HepG2 (cell line): ENCODE data around the gene ZFAND4. TPM values are rescaled to one million over a fixed set of nuclear protein-coding genes. Genes with fewer than 3 reads are reported as not detected.
A peak's percentile ranks its signal among the peaks of the same experiment; 100 is the strongest.

Source experiments
- ATAC-seq: fragments of 200-7000 bp; cut with Tn5 transposase; 3 replicates; pipeline ENCODE4 v1.9.1; 2020; ENCODE audit warnings: mild to moderate bottlenecking, moderate library complexity
- BruUV-seq: library from RNA; stranded (reverse); fragments of 400-500 nt; replicated peaks from 2 replicates; lab custom pipeline; 2021; lab: Mats Ljungman, UMichigan
- CTCF ChIA-PET: fragments of 300-600 bp; formaldehyde crosslinking; extraction: SDS; loops from one replicate; lab custom pipeline; 2021; ENCODE audit warnings: low total read pairs, inconsistent platforms, low intra/inter-chr PET ratio; lab: Yijun Ruan, JAX
- POLR2A ChIA-PET: fragments of 350-600 bp; sonication (Branson Sonifier 250); formaldehyde crosslinking; loops from one replicate; lab custom pipeline; 2020; ENCODE audit warnings: antibody characterized with exemption, inconsistent platforms; lab: Yijun Ruan, JAX
- DNase-seq: peaks from one replicate; pipeline ENCODE4 v3.0.0-alpha.2; 2015; ENCODE audit warnings: low spot score
- FAIRE-seq: peaks from 3 replicates; lab custom pipeline; 2011; peaks lifted over from hg19 to GRCh38; lab: Jason Lieb, UNC
- H2AFZ ChIP-seq: one replicate; pipeline ENCODE4 v1.6.1; 2011; ENCODE audit warnings: low read length, inconsistent platforms
- H3K27ac ChIP-seq: fragments of 300-600 bp; 3 replicates; pipeline ENCODE4 v1.8.0; 2011; ENCODE audit warnings: mixed run types, mild to moderate bottlenecking, mixed read lengths, low read length, inconsistent platforms; ENCODE audit not compliant: insufficient read depth; ENCODE audit errors: extremely low read length
- H3K27me3 ChIP-seq, 2 experiments: fragments of 200-600 bp in 1 of 2; 2 replicates in 1 of 2; 3 replicates in 1 of 2; pipeline versions ENCODE4 v1.6.0 to v1.8.0; 2011; ENCODE audit warnings: low read length in 2 of 2, mild to moderate bottlenecking in 2 of 2, moderate library complexity in 2 of 2, inconsistent platforms in 1 of 2; ENCODE audit not compliant: insufficient read depth in 2 of 2, control insufficient read depth in 1 of 2
- H3K36me3 ChIP-seq, 2 experiments: fragments of 200-600 bp in 1 of 2; replicated peaks in 1 of 2; 2 replicates in 1 of 2; 3 replicates in 1 of 2; pipeline versions ENCODE4 v1.5.1 to v1.8.0; 2011; ENCODE audit warnings: low read length in 2 of 2, inconsistent platforms in 1 of 2; ENCODE audit not compliant: insufficient read depth in 2 of 2, control insufficient read depth in 1 of 2
- H3K4me1 ChIP-seq: 2 replicates; pipeline ENCODE4 v1.5.1; 2012; ENCODE audit warnings: low read length, inconsistent platforms; ENCODE audit not compliant: insufficient read depth
- H3K4me2 ChIP-seq: 2 replicates; pipeline ENCODE4 v1.6.0; 2011; ENCODE audit warnings: low read depth, low read length, inconsistent platforms
- H3K4me3 ChIP-seq, 3 experiments: fragments of 200-600 bp in 1 of 3; sonication (generic), shearing (Covaris generic) in 1 of 3; replicated peaks in 1 of 3; 2 replicates each; pipeline ENCODE4 v1.5.1; 2011 to 2016; ENCODE audit warnings: low read length in 3 of 3, inconsistent platforms in 2 of 3, low read depth in 2 of 3, mild to moderate bottlenecking in 2 of 3, control low read depth in 1 of 3, mixed read lengths in 1 of 3; ENCODE audit not compliant: insufficient read depth in 1 of 3
- H3K79me2 ChIP-seq: one replicate; pipeline ENCODE4 v1.6.1; 2011; ENCODE audit warnings: low read length, inconsistent platforms; ENCODE audit not compliant: insufficient read depth
- H3K9ac ChIP-seq: 2 replicates; pipeline ENCODE4 v1.6.0; 2011; ENCODE audit warnings: mild to moderate bottlenecking, low read depth, low read length, inconsistent platforms; ENCODE audit not compliant: insufficient read depth
- H3K9me3 ChIP-seq: 2 replicates; pipeline ENCODE4 v1.5.1; 2012; ENCODE audit warnings: mild to moderate bottlenecking, low read length
- H4K20me1 ChIP-seq: 2 replicates; pipeline ENCODE4 v1.6.0; 2011; ENCODE audit warnings: inconsistent platforms, mild to moderate bottlenecking, low read length, moderate library complexity; ENCODE audit not compliant: insufficient read depth
- CHD4 ChIP-seq: fragments of 200-600 bp; sonication (generic); IDR thresholded peaks from 2 replicates; pipeline ENCODE4 v1.7.0; 2017; ENCODE audit warnings: mild to moderate bottlenecking, low read length, borderline replicate concordance
- GABPA ChIP-seq, 2 experiments: IDR thresholded peaks; 2 replicates each; pipeline ENCODE4 v1.6.1; 2011 to 2016; ENCODE audit warnings: low read depth in 2 of 2, low read length in 1 of 2, missing biosample characterization in 1 of 2, missing genetic modification characterization in 1 of 2
- GPN1 ChIP-seq: sonication (generic); formaldehyde crosslinking; IDR thresholded peaks from 2 replicates; pipeline ENCODE4 v1.5.1; 2020; ENCODE audit warnings: missing genetic modification reagents, borderline replicate concordance
- HCFC1 ChIP-seq: fragments of 150-350 bp; IDR thresholded peaks from 2 replicates; pipeline ENCODE4 v1.6.1; 2014; ENCODE audit warnings: low read depth, low read length
- LCORL ChIP-seq, 2 experiments: fragments of 450-650 bp in 1 of 2; sonication (generic) in 1 of 2; formaldehyde crosslinking in 1 of 2; IDR thresholded peaks; 2 replicates each; pipeline versions ENCODE4 v1.5.0 to v1.6.1; 2017 to 2020; ENCODE audit warnings: antibody characterized with exemption in 1 of 2, missing genetic modification reagents in 1 of 2
- SPEN ChIP-seq: sonication (generic); formaldehyde crosslinking; IDR thresholded peaks from 2 replicates; pipeline ENCODE4 v1.5.1; 2020; ENCODE audit warnings: low read depth, mild to moderate bottlenecking, missing genetic modification reagents
- ZIK1 ChIP-seq: sonication (generic); formaldehyde crosslinking; IDR thresholded peaks from 2 replicates; pipeline ENCODE4 v1.5.0; 2020; ENCODE audit warnings: mild to moderate bottlenecking, low read depth, missing genetic modification reagents, borderline replicate concordance
- ZNF446 ChIP-seq: sonication (generic); formaldehyde crosslinking; IDR thresholded peaks from 2 replicates; pipeline ENCODE4 v1.5.0; 2020; ENCODE audit warnings: mild to moderate bottlenecking, missing genetic modification reagents
- ZNF562 ChIP-seq: sonication (generic); formaldehyde crosslinking; IDR thresholded peaks from 2 replicates; pipeline ENCODE4 v1.8.0; 2022; ENCODE audit warnings: missing genetic modification reagents, borderline replicate concordance
- ZNF572 ChIP-seq: sonication (generic); formaldehyde crosslinking; IDR thresholded peaks from 2 replicates; pipeline ENCODE4 v1.5.1; 2020; ENCODE audit warnings: mild to moderate bottlenecking, missing genetic modification reagents
- ZNF652 ChIP-seq: IDR thresholded peaks from 2 replicates; pipeline ENCODE4 v1.6.1; 2016; ENCODE audit warnings: low read depth, borderline replicate concordance
- ZNF879 ChIP-seq: sonication (generic); formaldehyde crosslinking; IDR thresholded peaks from 2 replicates; pipeline ENCODE4 v1.8.1; 2023; ENCODE audit warnings: missing genetic modification reagents
- WGBS: methylation state at CpG from one replicate; pipeline ENCODE4 v1.1.6; 2017; ENCODE audit warnings: low lambda C conversion rate; 5-methylcytosine and 5-hydroxymethylcytosine counted together
- in situ Hi-C: cut with HindIII; loops from 2 replicates; pipeline ENCODE4 v1.10.0; 2017; ENCODE audit warnings: low pct_unique_long_range_greater_than_20kb; ENCODE audit not compliant: extremely low pct_ligation_motif_present
- intact Hi-C: fragments of 100-400 bp; cut with micrococcal nuclease; formaldehyde crosslinking; loops from one replicate; pipeline ENCODE4 v1.10.0; 2022; ENCODE audit not compliant: unreplicated experiment
- polyA plus RNA-seq, 8 experiments: library from polyadenylated mRNA; depleted of rRNA in 3 of 8; stranded (reverse) in 7 of 8; unstranded in 1 of 8; fragments of >200 nt; fragmentation: Illumina TruSeq in 4 of 8; extraction: Trizol in 4 of 8; gene quantifications; 2 replicates each; pipeline versions ENCODE4 v1.2.1 to v1.2.3, GENCODE V29; 2011 to 2016; ENCODE audit warnings: low read depth in 4 of 8, missing spikeins in 1 of 8, mixed read lengths in 1 of 8; ENCODE audit not compliant: insufficient read depth in 1 of 8
- total RNA-seq, 5 experiments: library from RNA; depleted of rRNA; stranded (reverse); fragments of >200 nt; fragmentation: Illumina TruSeq; extraction: Trizol; gene quantifications; 2 replicates each; pipeline ENCODE4 v1.2.3, GENCODE V29; 2016; ENCODE audit warnings: low read depth in 1 of 5
- TF ChIP-seq, protein P1 (sequence below): sonication (generic); formaldehyde crosslinking; IDR thresholded peaks from 2 replicates; pipeline ENCODE4 v1.8.0; 2022; ENCODE audit warnings: mild to moderate bottlenecking, missing genetic modification reagents, borderline replicate concordance
- TF ChIP-seq, protein P2 (sequence below): sonication (generic); formaldehyde crosslinking; IDR thresholded peaks from 2 replicates; pipeline ENCODE4 v1.5.0; 2020; ENCODE audit warnings: mild to moderate bottlenecking, missing genetic modification reagents, moderate library complexity

Gene ZFAND4
- total and polyA plus RNA-seq, 2 of the 13 experiments (the other 11 are each of a cell fraction or from before 2014, with no cell fraction given): 2.9 to 9.2 TPM

DNA sequence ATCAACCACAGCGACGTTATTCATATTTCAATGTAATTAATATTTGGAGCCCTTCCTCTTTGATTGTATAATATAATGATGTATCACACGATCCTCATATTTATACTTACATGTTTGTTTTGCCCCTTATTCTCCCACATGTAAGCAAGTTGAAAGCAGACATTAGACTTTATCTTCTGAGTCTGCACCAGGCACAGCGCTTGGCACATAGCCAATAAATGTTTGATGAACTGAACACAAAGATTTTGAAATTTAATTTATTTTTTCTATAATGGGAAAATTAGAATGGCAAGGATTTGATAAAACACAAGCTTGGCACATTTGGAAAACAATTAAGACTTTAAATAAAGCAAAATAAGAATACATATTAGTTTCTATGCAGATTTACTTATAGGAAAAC is 31.6 kb downstream of the ZFAND4 start:
- Histone ChIP-seq H3K9ac (no peak overlapping the region), H3K36me3 (peaks cover 1 to 4% of the 10 kb centered on the region in 2 experiments; a peak in 1 of 5 replicates), H3K27me3 (no peaks in the 10 kb centered on the region), H3K79me2 (no peaks in the 10 kb centered on the region), H3K4me2 (no peak overlapping the region), H4K20me1 (no peaks in the 10 kb centered on the region), H3K4me1 (no peaks in the 10 kb centered on the region), H3K9me3 (no peaks in the 10 kb centered on the region), H3K4me3 (no peak overlapping the region), H3K27ac (no peak overlapping the region), H2AFZ (no peak overlapping the region)
- 93% methylated on average over 4 of the region's 4 CpGs for WGBS
- BruUV-seq: no TSS peak
- no peak for FAIRE-seq
- intact Hi-C loops (no loop called here), in situ Hi-C loops (no loop called here)
- TF ChIP-seq ZNF879 (CRISPR knock-in tag): no peak
- TF ChIP-seq ZIK1: no peak
- TF ChIP-seq, protein P1, sequence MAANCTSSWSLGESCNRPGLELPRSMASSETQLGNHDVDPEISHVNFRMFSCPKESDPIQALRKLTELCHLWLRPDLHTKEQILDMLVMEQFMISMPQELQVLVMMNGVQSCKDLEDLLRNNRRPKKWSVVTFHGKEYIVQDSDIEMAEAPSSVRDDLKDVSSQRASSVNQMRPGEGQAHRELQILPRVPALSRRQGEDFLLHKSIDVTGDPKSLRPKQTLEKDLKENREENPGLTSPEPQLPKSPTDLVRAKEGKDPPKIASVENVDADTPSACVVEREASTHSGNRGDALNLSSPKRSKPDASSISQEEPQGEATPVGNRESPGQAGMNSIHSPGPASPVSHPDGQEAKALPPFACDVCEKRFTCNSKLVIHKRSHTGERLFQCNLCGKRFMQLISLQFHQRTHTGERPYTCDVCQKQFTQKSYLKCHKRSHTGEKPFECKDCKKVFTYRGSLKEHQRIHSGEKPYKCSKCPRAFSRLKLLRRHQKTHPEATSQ (CRISPR knock-in tag): no peak
- TF ChIP-seq ZNF446 (CRISPR knock-in tag): no peak
- 0 out of 2 replicates have a peak, but pooled peaks have one; percentile 42 for TF ChIP-seq LCORL (IDR thresholded peaks at IDR 0.05)
- TF ChIP-seq LCORL (CRISPR knock-in tag; IDR thresholded peaks at IDR 0.05): no peak
- TF ChIP-seq ZNF562 (CRISPR knock-in tag): no peak
- POLR2A ChIA-PET: no interaction called here
- no peak for ATAC-seq
- CTCF ChIA-PET: no interaction called here
- no peak for DNase-seq

DNA sequence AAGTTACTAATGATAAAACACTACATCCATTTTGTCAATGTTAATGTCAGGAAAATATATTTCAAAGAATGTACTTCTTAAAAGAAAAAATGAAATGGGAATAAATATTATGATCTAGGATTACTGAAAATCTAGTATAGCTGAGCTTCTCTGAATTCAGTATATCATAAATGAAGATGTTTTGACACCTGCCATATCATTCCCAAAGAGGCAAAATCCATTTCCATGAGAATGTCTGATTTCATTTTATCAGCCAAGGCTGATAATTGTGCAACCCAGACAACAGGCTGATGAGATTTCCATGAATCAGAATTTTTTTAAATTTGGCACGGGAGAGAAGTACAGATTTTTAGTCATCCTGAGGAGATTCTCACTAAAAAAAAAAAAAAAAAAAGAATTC is 32.5 kb downstream of the ZFAND4 start:
- no peak overlapping the region for H3K9ac ChIP-seq
- WGBS: 96% methylated on average over 1 of the region's 1 CpG
- in situ Hi-C loops: no loop called here
- intact Hi-C loops: no loop called here
- no peaks in the 10 kb centered on the region for H3K9me3 ChIP-seq
- no peak for ATAC-seq
- no TSS peak for BruUV-seq
- H2AFZ ChIP-seq: no peak overlapping the region
- H3K36me3 ChIP-seq: peaks cover 1 to 4% of the 10 kb centered on the region in 2 experiments; a peak in 1 of 5 replicates
- H3K27ac ChIP-seq: no peak overlapping the region
- H4K20me1 ChIP-seq: no peaks in the 10 kb centered on the region
- no peak for DNase-seq
- no peaks in the 10 kb centered on the region for H3K27me3 ChIP-seq
- no peak for FAIRE-seq
- H3K79me2 ChIP-seq: no peaks in the 10 kb centered on the region
- ChIA-PET CTCF (no interaction called here), POLR2A (no interaction called here)
- H3K4me3 ChIP-seq: no peak overlapping the region
- H3K4me1 ChIP-seq: no peaks in the 10 kb centered on the region
- H3K4me2 ChIP-seq: no peak overlapping the region
- TF ChIP-seq GPN1 (CRISPR knock-in tag) (no peak), SPEN (CRISPR knock-in tag) (no peak), HCFC1 (no peak), ZNF652 (CRISPR knock-in tag) (no peak), ZNF572 (CRISPR knock-in tag) (no peak), GABPA (IDR thresholded peaks at IDR 0.05; ENCODE audit: low read depth, low read length) (no peak), GABPA (CRISPR knock-in tag; IDR thresholded peaks at IDR 0.05; ENCODE audit: low read depth) (no peak), CHD4 (no peak)
- TF ChIP-seq, protein P2, sequence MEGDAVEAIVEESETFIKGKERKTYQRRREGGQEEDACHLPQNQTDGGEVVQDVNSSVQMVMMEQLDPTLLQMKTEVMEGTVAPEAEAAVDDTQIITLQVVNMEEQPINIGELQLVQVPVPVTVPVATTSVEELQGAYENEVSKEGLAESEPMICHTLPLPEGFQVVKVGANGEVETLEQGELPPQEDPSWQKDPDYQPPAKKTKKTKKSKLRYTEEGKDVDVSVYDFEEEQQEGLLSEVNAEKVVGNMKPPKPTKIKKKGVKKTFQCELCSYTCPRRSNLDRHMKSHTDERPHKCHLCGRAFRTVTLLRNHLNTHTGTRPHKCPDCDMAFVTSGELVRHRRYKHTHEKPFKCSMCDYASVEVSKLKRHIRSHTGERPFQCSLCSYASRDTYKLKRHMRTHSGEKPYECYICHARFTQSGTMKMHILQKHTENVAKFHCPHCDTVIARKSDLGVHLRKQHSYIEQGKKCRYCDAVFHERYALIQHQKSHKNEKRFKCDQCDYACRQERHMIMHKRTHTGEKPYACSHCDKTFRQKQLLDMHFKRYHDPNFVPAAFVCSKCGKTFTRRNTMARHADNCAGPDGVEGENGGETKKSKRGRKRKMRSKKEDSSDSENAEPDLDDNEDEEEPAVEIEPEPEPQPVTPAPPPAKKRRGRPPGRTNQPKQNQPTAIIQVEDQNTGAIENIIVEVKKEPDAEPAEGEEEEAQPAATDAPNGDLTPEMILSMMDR (CRISPR knock-in tag): no peak
